Measurements from ENCODE around the gene FOXE1.

DNA sequence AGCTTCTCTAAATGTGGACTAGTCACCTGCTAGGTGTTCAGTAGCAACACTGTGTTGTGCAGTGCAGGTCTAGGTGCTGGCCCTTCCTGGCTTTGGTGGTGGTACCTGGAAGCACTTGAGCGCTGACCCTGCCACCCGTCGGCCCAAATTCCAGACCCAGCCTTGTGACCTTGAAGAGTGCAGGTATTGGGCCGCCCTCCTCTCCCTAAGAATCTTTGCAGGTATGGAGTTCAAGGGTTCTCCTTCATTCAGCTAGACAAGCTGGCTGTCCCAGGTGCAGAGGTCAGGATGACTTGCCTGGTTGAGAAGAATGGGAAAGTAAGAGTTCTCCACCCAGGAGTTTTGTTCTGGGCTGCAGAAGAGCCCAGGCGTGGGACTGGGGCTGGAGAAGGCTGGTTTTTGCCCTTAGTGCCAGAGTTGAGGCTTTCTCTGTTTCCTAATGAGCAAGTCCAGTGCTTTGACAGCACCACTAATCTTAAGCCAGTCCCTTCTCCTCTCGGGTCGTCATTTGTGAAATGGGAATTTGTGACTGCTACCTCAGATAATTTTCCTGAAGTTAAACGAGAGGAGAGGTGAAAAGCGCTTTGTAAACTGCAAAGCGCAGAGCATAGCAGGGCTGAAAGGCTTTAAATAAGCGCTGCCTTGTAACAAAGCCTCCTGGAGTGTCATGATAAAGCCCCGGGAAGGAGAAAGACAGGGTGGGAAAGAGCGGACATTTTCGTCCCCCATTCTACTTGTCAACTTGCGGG, 4.0 kb downstream of the FOXE1 start:
- TF ChIP-seq, protein P1, sequence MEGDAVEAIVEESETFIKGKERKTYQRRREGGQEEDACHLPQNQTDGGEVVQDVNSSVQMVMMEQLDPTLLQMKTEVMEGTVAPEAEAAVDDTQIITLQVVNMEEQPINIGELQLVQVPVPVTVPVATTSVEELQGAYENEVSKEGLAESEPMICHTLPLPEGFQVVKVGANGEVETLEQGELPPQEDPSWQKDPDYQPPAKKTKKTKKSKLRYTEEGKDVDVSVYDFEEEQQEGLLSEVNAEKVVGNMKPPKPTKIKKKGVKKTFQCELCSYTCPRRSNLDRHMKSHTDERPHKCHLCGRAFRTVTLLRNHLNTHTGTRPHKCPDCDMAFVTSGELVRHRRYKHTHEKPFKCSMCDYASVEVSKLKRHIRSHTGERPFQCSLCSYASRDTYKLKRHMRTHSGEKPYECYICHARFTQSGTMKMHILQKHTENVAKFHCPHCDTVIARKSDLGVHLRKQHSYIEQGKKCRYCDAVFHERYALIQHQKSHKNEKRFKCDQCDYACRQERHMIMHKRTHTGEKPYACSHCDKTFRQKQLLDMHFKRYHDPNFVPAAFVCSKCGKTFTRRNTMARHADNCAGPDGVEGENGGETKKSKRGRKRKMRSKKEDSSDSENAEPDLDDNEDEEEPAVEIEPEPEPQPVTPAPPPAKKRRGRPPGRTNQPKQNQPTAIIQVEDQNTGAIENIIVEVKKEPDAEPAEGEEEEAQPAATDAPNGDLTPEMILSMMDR (IDR thresholded peaks at IDR 0.05) = no peak
- TF ChIP-seq EP300 (IDR thresholded peaks at IDR 0.05) (no peak), POLR2AphosphoS5 (IDR thresholded peaks at IDR 0.05) (no peak)

Measured in stomach (tissue), 4 donors.